Measurements from ENCODE around the gene FKTN.

- no peak for TF ChIP-seq CTCF (conservative IDR thresholded peaks at IDR 0.05 in 1 of 2, IDR thresholded peaks at IDR 0.05 in 1 of 2; ENCODE audit: extremely low read depth in 1 of 2, insufficient read depth in 1 of 2, low read depth in 1 of 2, low read length in 2 of 2)
- no peak for TF ChIP-seq EZH2 (IDR thresholded peaks at IDR 0.05; ENCODE audit: borderline replicate concordance, low read length)
These were observed 67.2 kb downstream of the FKTN start for GRCh38 chr9:105625088-105625487.

Data from mammary epithelial cell (primary cell).